Endometrial microvascular endothelial cells (primary cell): Measurements from ENCODE around the gene GIMAP8. TPM values are rescaled to one million over a fixed set of nuclear protein-coding genes. Genes with fewer than 3 reads are reported as not detected.

Source experiments
- in situ Hi-C: cut with HindIII; loops from 2 replicates; pipeline ENCODE4 v1.10.0; 2017; ENCODE audit warnings: low sequenced_read_pairs, low pct_unique_long_range_greater_than_20kb; ENCODE audit errors: inconsistent ontology term
- total RNA-seq: library from RNA; depleted of rRNA; stranded (reverse); fragments of >200 nt; gene quantifications from one replicate; pipeline ENCODE4 v1.2.3, GENCODE V29; 2015; ENCODE audit errors: inconsistent ontology term

Gene GIMAP8
- total RNA-seq, 1 donor from 2014 or later, result 4.5 TPM

GRCh38 chr7:150410131-150410530, 40.3 kb upstream of the GIMAP8 start:
- in situ Hi-C loops, result no loop called here

- in situ Hi-C loops, result no loop called here
These were observed 39.6 kb upstream of the GIMAP8 start for GRCh38 chr7:150410680-150411346.

- in situ Hi-C loops, result no loop called here
These were observed 38.8 kb upstream of the GIMAP8 start for GRCh38 chr7:150411606-150412005.

GRCh38 chr7:150412016-150412415, 38.4 kb upstream of the GIMAP8 start:
- in situ Hi-C loops, result no loop called here

GRCh38 chr7:150412518-150413488, 37.6 kb upstream of the GIMAP8 start:
- in situ Hi-C loops, result no loop called here

- in situ Hi-C loops, result no loop called here
These were observed 36.8 kb upstream of the GIMAP8 start for GRCh38 chr7:150413640-150414081.

- in situ Hi-C loops, result no loop called here
These were observed 35.0 kb upstream of the GIMAP8 start for GRCh38 chr7:150415161-150416153.

GRCh38 chr7:150417239-150417638, 33.2 kb upstream of the GIMAP8 start:
- in situ Hi-C loops, result no loop called here

- in situ Hi-C loops, result no loop called here
These were observed 32.6 kb upstream of the GIMAP8 start for GRCh38 chr7:150417863-150418262.

- in situ Hi-C loops, result no loop called here
These were observed 30.2 kb upstream of the GIMAP8 start for GRCh38 chr7:150420242-150420641.

- in situ Hi-C loops, result no loop called here
These were observed 29.3 kb upstream of the GIMAP8 start for GRCh38 chr7:150420987-150421674.

GRCh38 chr7:150421831-150422230, 28.6 kb upstream of the GIMAP8 start:
- in situ Hi-C loops, result no loop called here

- in situ Hi-C loops, result no loop called here
These were observed 24.8 kb upstream of the GIMAP8 start for GRCh38 chr7:150425670-150426069.

- in situ Hi-C loops, result no loop called here
These were observed 21.6 kb upstream of the GIMAP8 start for GRCh38 chr7:150428671-150429451.

GRCh38 chr7:150429699-150430098, 20.7 kb upstream of the GIMAP8 start:
- in situ Hi-C loops, result no loop called here

- in situ Hi-C loops, result no loop called here
These were observed 19.9 kb upstream of the GIMAP8 start for GRCh38 chr7:150430465-150431085.
